Measurements from ENCODE around the gene CTAGE1.

DNA sequence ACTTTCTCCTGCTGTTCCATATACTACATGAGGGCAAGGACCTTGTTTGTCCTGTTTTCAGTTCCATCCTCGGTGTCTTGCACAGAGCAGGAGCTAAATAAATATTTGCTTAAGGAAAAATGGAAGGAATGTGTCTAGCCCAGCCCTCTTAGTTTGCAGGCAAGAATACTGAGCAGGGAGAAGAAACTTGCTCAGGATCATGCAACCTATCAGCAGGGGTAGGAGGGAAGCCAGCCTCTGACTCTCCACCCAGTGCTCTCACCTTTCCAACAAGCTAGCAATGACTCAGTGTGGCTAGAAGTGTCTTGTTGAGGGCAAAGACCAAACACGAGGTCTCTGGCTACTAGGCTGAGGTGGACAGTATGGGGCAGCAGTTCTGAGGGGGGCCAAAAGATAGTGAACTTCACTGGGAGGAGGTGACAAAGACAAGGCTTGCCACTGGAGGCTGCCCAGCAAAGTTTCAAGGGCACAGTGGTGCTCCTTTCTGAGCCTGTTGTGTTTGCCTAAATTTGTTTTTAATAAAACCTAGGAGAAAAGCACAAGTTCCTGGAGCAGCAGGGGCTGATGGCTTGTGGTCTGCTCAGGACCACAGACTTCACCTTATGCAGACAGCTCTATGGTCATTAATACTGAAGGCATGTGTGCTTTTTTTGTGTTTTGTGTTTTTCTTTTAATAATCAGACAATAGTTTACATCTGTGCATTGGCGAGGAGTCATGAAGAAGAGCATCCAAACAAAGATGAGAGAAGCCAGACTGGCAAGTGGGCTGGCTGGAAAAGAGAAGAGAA is 49.1 kb upstream of the CTAGE1 start:
- TF ChIP-seq EZH2phosphoT487 (IDR thresholded peaks at IDR 0.05; ENCODE audit: borderline replicate concordance, low read depth, low read length): no peak
- TF ChIP-seq, protein P1, sequence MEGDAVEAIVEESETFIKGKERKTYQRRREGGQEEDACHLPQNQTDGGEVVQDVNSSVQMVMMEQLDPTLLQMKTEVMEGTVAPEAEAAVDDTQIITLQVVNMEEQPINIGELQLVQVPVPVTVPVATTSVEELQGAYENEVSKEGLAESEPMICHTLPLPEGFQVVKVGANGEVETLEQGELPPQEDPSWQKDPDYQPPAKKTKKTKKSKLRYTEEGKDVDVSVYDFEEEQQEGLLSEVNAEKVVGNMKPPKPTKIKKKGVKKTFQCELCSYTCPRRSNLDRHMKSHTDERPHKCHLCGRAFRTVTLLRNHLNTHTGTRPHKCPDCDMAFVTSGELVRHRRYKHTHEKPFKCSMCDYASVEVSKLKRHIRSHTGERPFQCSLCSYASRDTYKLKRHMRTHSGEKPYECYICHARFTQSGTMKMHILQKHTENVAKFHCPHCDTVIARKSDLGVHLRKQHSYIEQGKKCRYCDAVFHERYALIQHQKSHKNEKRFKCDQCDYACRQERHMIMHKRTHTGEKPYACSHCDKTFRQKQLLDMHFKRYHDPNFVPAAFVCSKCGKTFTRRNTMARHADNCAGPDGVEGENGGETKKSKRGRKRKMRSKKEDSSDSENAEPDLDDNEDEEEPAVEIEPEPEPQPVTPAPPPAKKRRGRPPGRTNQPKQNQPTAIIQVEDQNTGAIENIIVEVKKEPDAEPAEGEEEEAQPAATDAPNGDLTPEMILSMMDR (conservative IDR thresholded peaks at IDR 0.05; ENCODE audit: low read length): no peak
